Measurements from ENCODE around the gene MFN2. TPM values are rescaled to one million over a fixed set of nuclear protein-coding genes. Genes with fewer than 3 reads are reported as not detected.

MFN2 gene
- total RNA-seq, 4 donors from 2014 or later: 80.0 to 131 (median 111) TPM

- intact Hi-C loops (cut with DNase I): no loop called here
These were observed 66.5 kb downstream of the MFN2 start for GRCh38 chr1:12046749-12047119.

GRCh38 chr1:12047120-12047876 lies 67.1 kb downstream of the MFN2 start:
- WGBS, 2 donors: 64 to 65% methylated on average over 17 to 18 of the region's 18 CpGs

More at GRCh38 chr1:12046749-12047119, 66.5 kb downstream of the MFN2 start:
- H3K4me1 ChIP-seq: no peaks in the 10 kb centered on the region
- H3K9me3 ChIP-seq: no peaks in the 10 kb centered on the region
- H3K27me3 ChIP-seq: no peaks in the 10 kb centered on the region
- TF ChIP-seq CTCF (IDR thresholded peaks at IDR 0.05): no peak
- no peaks in the 10 kb centered on the region for H3K36me3 ChIP-seq
- no peak for DNase-seq
- 92 to 96% methylated on average over 5 to 6 of the region's 6 CpGs for WGBS, 2 donors
- H3K4me3 ChIP-seq (replicated peaks in 1 of 3): no peak overlapping the region
- H3K27ac ChIP-seq: no peak overlapping the region

GRCh38 chr1:12048372-12048771 lies 68.1 kb downstream of the MFN2 start:
- Histone ChIP-seq H3K27me3 (no peaks in the 10 kb centered on the region), H3K36me3 (no peaks in the 10 kb centered on the region), H3K4me3 (replicated peaks in 1 of 3) (no peak overlapping the region), H3K27ac (no peak overlapping the region), H3K4me1 (no peaks in the 10 kb centered on the region), H3K9me3 (no peaks in the 10 kb centered on the region)
- TF ChIP-seq CTCF (IDR thresholded peaks at IDR 0.05) (no peak), POLR2A (IDR thresholded peaks at IDR 0.05) (no peak)
- intact Hi-C loops (cut with DNase I): no loop called here
- 41 to 62% methylated on average over 2 of the region's 2 CpGs for WGBS, 2 donors
- DNase-seq: no peak

More at GRCh38 chr1:12047120-12047876, 67.1 kb downstream of the MFN2 start:
- DNase-seq: no peak
- TF ChIP-seq CTCF (IDR thresholded peaks at IDR 0.05) (no peak), POLR2A (IDR thresholded peaks at IDR 0.05) (no peak)
- Histone ChIP-seq H3K4me1 (no peaks in the 10 kb centered on the region), H3K9me3 (no peaks in the 10 kb centered on the region), H3K36me3 (no peaks in the 10 kb centered on the region), H3K27me3 (no peaks in the 10 kb centered on the region), H3K4me3 (replicated peaks in 1 of 3) (no peak overlapping the region), H3K27ac (no peak overlapping the region)
- intact Hi-C loops (cut with DNase I): no loop called here

- no peak overlapping the region for H3K4me3 ChIP-seq (replicated peaks in 1 of 3)
- TF ChIP-seq CTCF (IDR thresholded peaks at IDR 0.05): no peak
- TF ChIP-seq POLR2A (IDR thresholded peaks at IDR 0.05): no peak
- DNase-seq: no peak
- H3K4me1 ChIP-seq: no peaks in the 10 kb centered on the region
- 85 to 88% methylated on average over 4 of the region's 4 CpGs for WGBS, 2 donors
- no peaks in the 10 kb centered on the region for H3K9me3 ChIP-seq
- intact Hi-C loops (cut with DNase I): no loop called here
- H3K27me3 ChIP-seq: no peaks in the 10 kb centered on the region
- no peaks in the 10 kb centered on the region for H3K36me3 ChIP-seq
- H3K27ac ChIP-seq: no peak overlapping the region
These were observed 69.4 kb downstream of the MFN2 start for GRCh38 chr1:12049616-12050015.

- no peaks in the 10 kb centered on the region for H3K9me3 ChIP-seq
- intact Hi-C loops (cut with DNase I): no loop called here
- no peak overlapping the region for H3K27ac ChIP-seq
- WGBS, 2 donors: 100% methylated on average over 1 of the region's 1 CpG
- TF ChIP-seq POLR2A (IDR thresholded peaks at IDR 0.05): no peak
- no peak for TF ChIP-seq CTCF (IDR thresholded peaks at IDR 0.05)
- H3K4me3 ChIP-seq (replicated peaks in 1 of 3): no peak overlapping the region
- H3K27me3 ChIP-seq: no peaks in the 10 kb centered on the region
- no peaks in the 10 kb centered on the region for H3K36me3 ChIP-seq
- no peak for DNase-seq
- H3K4me1 ChIP-seq: no peaks in the 10 kb centered on the region
These were observed 71.1 kb downstream of the MFN2 start for GRCh38 chr1:12051361-12051760.
